ENCODE results near the gene NECAB2. TPM values are rescaled to one million over a fixed set of nuclear protein-coding genes. Genes with fewer than 3 reads are reported as not detected.

Gene NECAB2
- polyA plus RNA-seq, 1 donor (not counting 4 experiments of a cell fraction or from before 2014, with no cell fraction given), result not detected

GRCh38 chr16:83969771-83970429, 1.9 kb downstream of the NECAB2 start:
- Histone ChIP-seq H3K9me1 (ENCODE audit: control insufficient read depth, extremely low read depth, insufficient read depth, low read length) (no peaks in the 10 kb centered on the region), H3K27ac (ENCODE audit: control insufficient read depth, insufficient read depth, low read length) (no peak overlapping the region), H3K9ac (ENCODE audit: control insufficient read depth, extremely low read depth, insufficient read depth, low read length) (no peak overlapping the region), H2AFZ (ENCODE audit: control insufficient read depth, low read length) (no peak overlapping the region), H3K4me1 (ENCODE audit: control insufficient read depth, extremely low read depth, insufficient read depth, low read length) (no peaks in the 10 kb centered on the region), H3K27me3 (ENCODE audit: control insufficient read depth, extremely low read depth, insufficient read depth, low read length) (peaks cover 17% of the 10 kb centered on the region), H3K36me3 (ENCODE audit: control insufficient read depth in 2 of 2, extremely low read depth in 1 of 2, insufficient read depth in 2 of 2, low read length in 2 of 2) (no peaks in the 10 kb centered on the region), H3K9me3 (ENCODE audit: control insufficient read depth, low read depth, low read length) (no peaks in the 10 kb centered on the region), H3K4me2 (ENCODE audit: control insufficient read depth, extremely low read depth, insufficient read depth, low read depth, low read length) (no peak overlapping the region), H4K20me1 (ENCODE audit: control insufficient read depth, extremely low read depth, insufficient read depth, low read length) (no peaks in the 10 kb centered on the region), H3K4me3 (ENCODE audit: control insufficient read depth in 2 of 3, extremely low read depth in 1 of 3, insufficient read depth in 2 of 3, low read depth in 1 of 3, low read length in 3 of 3) (no peak overlapping the region), H3K79me2 (ENCODE audit: control insufficient read depth, insufficient read depth, low read length) (no peaks in the 10 kb centered on the region)
- no peak for DNase-seq (ENCODE audit: low read depth, low spot score)
- dilution Hi-C loops (cut with MboI; ENCODE audit: extremely low pct_ligation_motif_present, low sequenced_read_pairs), result no loop called here
- FAIRE-seq, result no peak
- TF ChIP-seq EZH2 (IDR thresholded peaks at IDR 0.05; ENCODE audit: low read length), result no peak
- TF ChIP-seq CTCF (optimal IDR thresholded peaks at IDR 0.05 in 1 of 3, IDR thresholded peaks at IDR 0.05 in 1 of 3, conservative IDR thresholded peaks at IDR 0.05 in 1 of 3; ENCODE audit: extremely low read depth in 1 of 3, insufficient read depth in 2 of 3, low read length in 3 of 3), result no peak

GRCh38 chr16:83970430-83970815, 2.4 kb downstream of the NECAB2 start:
- TF ChIP-seq CTCF (optimal IDR thresholded peaks at IDR 0.05 in 1 of 3, IDR thresholded peaks at IDR 0.05 in 1 of 3, conservative IDR thresholded peaks at IDR 0.05 in 1 of 3; ENCODE audit: extremely low read depth in 1 of 3, insufficient read depth in 2 of 3, low read length in 3 of 3), result no peak
- TF ChIP-seq EZH2 (IDR thresholded peaks at IDR 0.05; ENCODE audit: low read length), result no peak
- no peaks in the 10 kb centered on the region for H3K9me3 ChIP-seq (ENCODE audit: control insufficient read depth, low read depth, low read length)
- no peak for FAIRE-seq

More at GRCh38 chr16:83970430-83970815, 2.4 kb downstream of the NECAB2 start:
- H3K36me3 ChIP-seq (ENCODE audit: control insufficient read depth in 2 of 2, extremely low read depth in 1 of 2, insufficient read depth in 2 of 2, low read length in 2 of 2), result no peaks in the 10 kb centered on the region
- peaks cover 17% of the 10 kb centered on the region for H3K27me3 ChIP-seq (ENCODE audit: control insufficient read depth, extremely low read depth, insufficient read depth, low read length)
- H3K4me1 ChIP-seq (ENCODE audit: control insufficient read depth, extremely low read depth, insufficient read depth, low read length), result no peaks in the 10 kb centered on the region
- dilution Hi-C loops (cut with MboI; ENCODE audit: extremely low pct_ligation_motif_present, low sequenced_read_pairs), result no loop called here
- no peaks in the 10 kb centered on the region for H4K20me1 ChIP-seq (ENCODE audit: control insufficient read depth, extremely low read depth, insufficient read depth, low read length)
- H3K9ac ChIP-seq (ENCODE audit: control insufficient read depth, extremely low read depth, insufficient read depth, low read length), result no peak overlapping the region
- no peak overlapping the region for H3K4me2 ChIP-seq (ENCODE audit: control insufficient read depth, extremely low read depth, insufficient read depth, low read depth, low read length)
- no peaks in the 10 kb centered on the region for H3K9me1 ChIP-seq (ENCODE audit: control insufficient read depth, extremely low read depth, insufficient read depth, low read length)
- H3K79me2 ChIP-seq (ENCODE audit: control insufficient read depth, insufficient read depth, low read length), result no peaks in the 10 kb centered on the region
- H3K27ac ChIP-seq (ENCODE audit: control insufficient read depth, insufficient read depth, low read length), result no peak overlapping the region
- DNase-seq (ENCODE audit: low read depth, low spot score), result no peak
- no peak overlapping the region for H3K4me3 ChIP-seq (ENCODE audit: control insufficient read depth in 2 of 3, extremely low read depth in 1 of 3, insufficient read depth in 2 of 3, low read depth in 1 of 3, low read length in 3 of 3)
- H2AFZ ChIP-seq (ENCODE audit: control insufficient read depth, low read length), result no peak overlapping the region

All from keratinocyte (primary cell).